ENCODE results near the gene SERPINA6. TPM values are rescaled to one million over a fixed set of nuclear protein-coding genes. Genes with fewer than 3 reads are reported as not detected.

SERPINA6 gene
- polyA plus RNA-seq, 1 donor (not counting 4 experiments of a cell fraction or from before 2014, with no cell fraction given), result not detected

DNA sequence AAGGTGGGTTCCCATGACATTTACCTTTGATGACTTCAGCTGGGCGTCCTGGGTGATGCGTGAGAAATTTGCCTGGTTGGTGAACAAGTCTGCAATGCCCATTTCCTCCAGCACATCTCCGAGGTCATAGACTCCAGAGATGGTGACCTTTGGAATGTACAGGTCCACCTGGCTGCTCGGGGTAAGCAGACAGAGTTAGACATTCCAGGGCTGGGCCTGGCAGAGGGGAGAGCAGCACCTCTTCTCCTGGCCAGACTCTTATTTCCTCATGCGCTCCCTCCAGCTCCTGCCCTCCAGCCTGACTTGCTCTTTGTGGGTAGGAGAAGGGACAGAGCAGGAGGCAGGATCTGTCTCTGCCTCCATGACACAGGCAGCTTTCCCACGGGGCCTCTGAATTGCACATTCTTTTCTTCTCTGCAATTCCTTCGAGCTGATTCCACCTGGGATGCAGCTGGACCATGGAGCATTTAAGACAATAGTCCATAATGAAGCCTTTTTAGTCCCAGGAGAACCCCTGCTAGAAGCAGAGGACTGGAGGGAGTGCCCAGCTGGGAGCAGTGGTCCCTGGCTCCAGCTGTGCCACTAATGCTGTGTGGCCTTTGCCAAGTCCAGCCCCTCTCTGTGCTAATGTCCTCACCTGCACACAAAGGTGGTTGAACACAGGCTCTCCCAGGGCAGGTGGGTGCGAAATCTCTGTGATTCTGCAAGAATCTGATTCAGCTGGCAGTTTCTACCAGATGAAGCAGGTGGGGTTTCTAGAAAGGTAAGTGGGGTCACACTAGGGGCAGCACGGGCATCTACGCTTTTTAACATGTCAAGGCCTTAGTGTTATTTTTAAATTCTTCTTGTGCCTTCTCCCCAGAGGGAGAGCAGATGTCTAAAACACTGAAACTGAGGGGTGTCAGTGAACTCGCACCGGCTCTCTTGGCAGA lies 16.8 kb downstream of the SERPINA6 start:
- Histone ChIP-seq H3K27ac (ENCODE audit: control insufficient read depth, insufficient read depth, low read length) (no peak overlapping the region), H3K4me3 (ENCODE audit: control insufficient read depth in 2 of 3, extremely low read depth in 1 of 3, insufficient read depth in 2 of 3, low read depth in 1 of 3, low read length in 3 of 3) (no peak overlapping the region), H2AFZ (ENCODE audit: control insufficient read depth, low read length) (no peak overlapping the region), H3K79me2 (ENCODE audit: control insufficient read depth, insufficient read depth, low read length) (no peaks in the 10 kb centered on the region), H3K9ac (ENCODE audit: control insufficient read depth, extremely low read depth, insufficient read depth, low read length) (no peak overlapping the region), H3K36me3 (ENCODE audit: control insufficient read depth in 2 of 2, extremely low read depth in 1 of 2, insufficient read depth in 2 of 2, low read length in 2 of 2) (no peaks in the 10 kb centered on the region), H3K4me2 (ENCODE audit: control insufficient read depth, extremely low read depth, insufficient read depth, low read depth, low read length) (no peak overlapping the region), H4K20me1 (ENCODE audit: control insufficient read depth, extremely low read depth, insufficient read depth, low read length) (no peaks in the 10 kb centered on the region), H3K27me3 (ENCODE audit: control insufficient read depth, extremely low read depth, insufficient read depth, low read length) (no peaks in the 10 kb centered on the region), H3K9me1 (ENCODE audit: control insufficient read depth, extremely low read depth, insufficient read depth, low read length) (no peaks in the 10 kb centered on the region), H3K9me3 (ENCODE audit: control insufficient read depth, low read depth, low read length) (no peaks in the 10 kb centered on the region), H3K4me1 (ENCODE audit: control insufficient read depth, extremely low read depth, insufficient read depth, low read length) (no peaks in the 10 kb centered on the region)
- dilution Hi-C loops (cut with MboI; ENCODE audit: extremely low pct_ligation_motif_present, low sequenced_read_pairs), result no loop called here
- TF ChIP-seq EZH2 (IDR thresholded peaks at IDR 0.05; ENCODE audit: low read length), result no peak
- FAIRE-seq (no peak), DNase-seq (ENCODE audit: low read depth, low spot score) (no peak)

DNA sequence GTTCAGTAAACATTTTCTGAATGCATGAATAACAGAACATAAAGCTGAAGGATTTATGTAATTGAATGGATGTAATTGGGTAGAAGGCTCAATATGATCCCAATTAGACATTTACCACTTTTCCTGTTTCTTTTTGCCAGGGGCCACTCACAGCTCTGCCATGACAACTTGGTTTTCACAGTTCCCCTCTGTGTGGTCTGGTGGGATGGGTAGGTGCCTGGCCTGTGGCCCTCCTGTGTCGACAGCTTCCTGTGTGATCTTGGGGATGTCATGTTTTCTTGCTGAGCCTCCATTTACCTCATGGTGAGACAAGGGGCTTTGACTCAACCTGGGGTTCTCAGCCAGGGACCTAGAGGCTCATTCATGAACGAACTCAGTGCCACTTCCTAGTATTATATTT lies 17.5 kb downstream of the SERPINA6 start:
- Histone ChIP-seq H3K4me3 (ENCODE audit: control insufficient read depth in 2 of 3, extremely low read depth in 1 of 3, insufficient read depth in 2 of 3, low read depth in 1 of 3, low read length in 3 of 3) (no peak overlapping the region), H3K27me3 (ENCODE audit: control insufficient read depth, extremely low read depth, insufficient read depth, low read length) (no peaks in the 10 kb centered on the region), H3K4me2 (ENCODE audit: control insufficient read depth, extremely low read depth, insufficient read depth, low read depth, low read length) (no peak overlapping the region), H2AFZ (ENCODE audit: control insufficient read depth, low read length) (no peak overlapping the region), H3K9me1 (ENCODE audit: control insufficient read depth, extremely low read depth, insufficient read depth, low read length) (no peaks in the 10 kb centered on the region), H3K27ac (ENCODE audit: control insufficient read depth, insufficient read depth, low read length) (no peak overlapping the region), H3K36me3 (ENCODE audit: control insufficient read depth in 2 of 2, extremely low read depth in 1 of 2, insufficient read depth in 2 of 2, low read length in 2 of 2) (no peaks in the 10 kb centered on the region), H3K79me2 (ENCODE audit: control insufficient read depth, insufficient read depth, low read length) (no peaks in the 10 kb centered on the region), H3K9ac (ENCODE audit: control insufficient read depth, extremely low read depth, insufficient read depth, low read length) (no peak overlapping the region), H3K9me3 (ENCODE audit: control insufficient read depth, low read depth, low read length) (no peaks in the 10 kb centered on the region), H3K4me1 (ENCODE audit: control insufficient read depth, extremely low read depth, insufficient read depth, low read length) (no peaks in the 10 kb centered on the region), H4K20me1 (ENCODE audit: control insufficient read depth, extremely low read depth, insufficient read depth, low read length) (no peaks in the 10 kb centered on the region)
- TF ChIP-seq EZH2 (IDR thresholded peaks at IDR 0.05; ENCODE audit: low read length), result no peak
- TF ChIP-seq, protein P1, sequence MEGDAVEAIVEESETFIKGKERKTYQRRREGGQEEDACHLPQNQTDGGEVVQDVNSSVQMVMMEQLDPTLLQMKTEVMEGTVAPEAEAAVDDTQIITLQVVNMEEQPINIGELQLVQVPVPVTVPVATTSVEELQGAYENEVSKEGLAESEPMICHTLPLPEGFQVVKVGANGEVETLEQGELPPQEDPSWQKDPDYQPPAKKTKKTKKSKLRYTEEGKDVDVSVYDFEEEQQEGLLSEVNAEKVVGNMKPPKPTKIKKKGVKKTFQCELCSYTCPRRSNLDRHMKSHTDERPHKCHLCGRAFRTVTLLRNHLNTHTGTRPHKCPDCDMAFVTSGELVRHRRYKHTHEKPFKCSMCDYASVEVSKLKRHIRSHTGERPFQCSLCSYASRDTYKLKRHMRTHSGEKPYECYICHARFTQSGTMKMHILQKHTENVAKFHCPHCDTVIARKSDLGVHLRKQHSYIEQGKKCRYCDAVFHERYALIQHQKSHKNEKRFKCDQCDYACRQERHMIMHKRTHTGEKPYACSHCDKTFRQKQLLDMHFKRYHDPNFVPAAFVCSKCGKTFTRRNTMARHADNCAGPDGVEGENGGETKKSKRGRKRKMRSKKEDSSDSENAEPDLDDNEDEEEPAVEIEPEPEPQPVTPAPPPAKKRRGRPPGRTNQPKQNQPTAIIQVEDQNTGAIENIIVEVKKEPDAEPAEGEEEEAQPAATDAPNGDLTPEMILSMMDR (optimal IDR thresholded peaks at IDR 0.05 in 1 of 3, IDR thresholded peaks at IDR 0.05 in 1 of 3, conservative IDR thresholded peaks at IDR 0.05 in 1 of 3; ENCODE audit: extremely low read depth in 1 of 3, insufficient read depth in 2 of 3, low read length in 3 of 3), result no peak
- dilution Hi-C loops (cut with MboI; ENCODE audit: extremely low pct_ligation_motif_present, low sequenced_read_pairs), result no loop called here
- DNase-seq (ENCODE audit: low read depth, low spot score) (no peak), FAIRE-seq (no peak)
